Bronchial epithelial cell (primary cell): ENCODE measurements around the gene SMC5. TPM values are rescaled to one million over a fixed set of nuclear protein-coding genes. Genes with fewer than 3 reads are reported as not detected.

Experiments used
- DNase-seq: peaks from one replicate; pipeline ENCODE4 v3.0.0-alpha.2; 2010; ENCODE audit warnings: low read depth
- FAIRE-seq: peaks from 2 replicates; lab custom pipeline; 2011; peaks lifted over from hg19 to GRCh38; lab: Jason Lieb, UNC
- H3K27me3 ChIP-seq: 2 replicates; pipeline ENCODE4 v1.5.1; 2011; ENCODE audit warnings: low read length; ENCODE audit not compliant: control insufficient read depth, insufficient read depth
- H3K36me3 ChIP-seq: 2 replicates; pipeline ENCODE4 v1.5.1; 2011; ENCODE audit warnings: low read length; ENCODE audit not compliant: control insufficient read depth, insufficient read depth
- H3K4me3 ChIP-seq: 2 replicates; pipeline ENCODE4 v1.5.1; 2011; ENCODE audit warnings: mild to moderate bottlenecking, low read depth, low read length, control low read depth
- CTCF ChIP-seq: IDR thresholded peaks from 2 replicates; pipeline ENCODE4 v1.5.1; 2011; ENCODE audit warnings: mild to moderate bottlenecking, moderate library complexity, low read length, control low read depth, inconsistent platforms; ENCODE audit not compliant: insufficient read depth, severe bottlenecking
- total RNA-seq: library from RNA; depleted of rRNA; stranded (reverse); fragments of >200 nt; gene quantifications from 2 replicates; pipeline ENCODE4 v1.2.1, GENCODE V29; 2014

The SMC5 gene
- total RNA-seq, 1 donor from 2014 or later = 16.6 TPM

GRCh38 chr9:70347046-70347445 is 88.3 kb downstream of the SMC5 start:
- no peak for TF ChIP-seq CTCF
- FAIRE-seq (no peak), DNase-seq (no peak)
- Histone ChIP-seq H3K36me3 (peaks cover 5% of the 10 kb centered on the region), H3K27me3 (no peaks in the 10 kb centered on the region), H3K4me3 (no peak overlapping the region)

- H3K4me3 ChIP-seq = no peak overlapping the region
- H3K36me3 ChIP-seq = peaks cover 3% of the 10 kb centered on the region
- no peak for TF ChIP-seq CTCF
- peak; percentile 38 for DNase-seq
- H3K27me3 ChIP-seq = no peaks in the 10 kb centered on the region
- FAIRE-seq = no peak
These were observed 93.6 kb downstream of the SMC5 start for GRCh38 chr9:70352356-70352755.

GRCh38 chr9:70352802-70353201 is 94.0 kb downstream of the SMC5 start:
- peak; percentile 1 for TF ChIP-seq CTCF
- Histone ChIP-seq H3K36me3 (peaks cover 3% of the 10 kb centered on the region), H3K4me3 (no peak overlapping the region), H3K27me3 (no peaks in the 10 kb centered on the region)
- no peak for DNase-seq
- FAIRE-seq = no peak

GRCh38 chr9:70355801-70356200 is 97.0 kb downstream of the SMC5 start:
- TF ChIP-seq CTCF = no peak
- FAIRE-seq (no peak), DNase-seq (no peak)
- H3K36me3 ChIP-seq = no peaks in the 10 kb centered on the region
- no peaks in the 10 kb centered on the region for H3K27me3 ChIP-seq
- no peak overlapping the region for H3K4me3 ChIP-seq

- H3K4me3 ChIP-seq = no peak overlapping the region
- no peaks in the 10 kb centered on the region for H3K27me3 ChIP-seq
- DNase-seq (peak; percentile 53), FAIRE-seq (no peak)
- TF ChIP-seq CTCF = no peak
- H3K36me3 ChIP-seq = no peaks in the 10 kb centered on the region
These were observed 104.2 kb downstream of the SMC5 start for GRCh38 chr9:70362952-70363351.

GRCh38 chr9:70363760-70364159 is 105.0 kb downstream of the SMC5 start:
- no peak for TF ChIP-seq CTCF
- Histone ChIP-seq H3K4me3 (no peak overlapping the region), H3K36me3 (no peaks in the 10 kb centered on the region), H3K27me3 (no peaks in the 10 kb centered on the region)
- no peak for DNase-seq
- no peak for FAIRE-seq
